Measurements from ENCODE around the gene JUNB. TPM values are rescaled to one million over a fixed set of nuclear protein-coding genes. Genes with fewer than 3 reads are reported as not detected.

JUNB gene
- total and polyA plus RNA-seq, 2 experiments from 2014 or later = 95.1 to 195 TPM

DNA sequence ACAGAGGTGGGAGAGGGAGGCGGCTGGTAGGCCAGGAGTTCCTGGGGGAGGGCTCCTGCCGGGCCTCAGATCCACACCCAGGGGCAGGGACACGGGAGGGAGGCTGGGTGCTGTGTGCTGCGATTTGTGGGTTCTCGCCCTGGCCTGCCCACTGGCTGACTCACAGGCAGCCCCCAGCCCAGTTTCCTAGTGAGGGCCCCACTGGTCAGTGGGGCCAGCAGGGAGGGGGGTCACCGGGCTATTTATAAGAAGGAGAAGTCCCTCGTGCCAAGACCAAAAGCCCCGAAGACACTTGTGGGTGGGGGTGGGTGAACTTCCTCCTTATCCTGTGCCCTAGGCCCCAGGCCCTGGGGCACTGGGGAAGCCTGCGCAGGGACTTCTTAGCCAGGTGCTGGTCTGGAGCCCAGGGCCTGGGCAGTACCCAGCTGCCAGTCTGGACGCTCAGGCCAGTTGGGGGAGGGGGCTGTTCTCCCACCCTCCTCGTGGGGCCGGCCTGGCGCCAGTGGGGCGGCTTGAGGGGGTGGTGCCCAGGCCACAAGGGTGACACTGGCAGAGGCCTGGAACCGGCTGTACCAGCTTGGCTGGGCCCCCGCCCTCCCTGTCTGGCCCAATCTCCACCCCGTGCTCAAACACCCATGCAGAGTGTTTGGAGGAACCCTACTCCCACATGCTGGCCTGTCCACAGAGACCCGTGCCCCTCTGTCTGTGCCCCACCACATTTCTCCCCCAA lies 5.0 kb upstream of the JUNB start:
- no peak for DNase-seq
- Histone ChIP-seq H3K4me2 (ENCODE audit: unreplicated experiment) (no peak overlapping the region), H3K9ac (no peak overlapping the region), H3F3A (ENCODE audit: insufficient read depth) (peaks cover 46% of the 10 kb centered on the region), H3K4me1 (ENCODE audit: insufficient read depth) (peaks cover 34% of the 10 kb centered on the region), H3K36me3 (ENCODE audit: low read depth) (no peaks in the 10 kb centered on the region), H3K27me3 (replicated peaks; ENCODE audit: insufficient read depth) (no peaks in the 10 kb centered on the region), H3K4me3 (no peak overlapping the region), H3K9me2 (ENCODE audit: insufficient read depth) (no peaks in the 10 kb centered on the region), H3K9me3 (ENCODE audit: low read depth) (no peaks in the 10 kb centered on the region), H4K20me1 (ENCODE audit: insufficient read depth) (no peaks in the 10 kb centered on the region), H3K79me2 (ENCODE audit: insufficient read depth) (no peaks in the 10 kb centered on the region), H3K27ac (peak overlapping the region; percentile 73; the same call in 1 of the 2 replicates), H2AFZ (peak overlapping the region; percentile 26; the same call in 1 of the 2 replicates)
- TF ChIP-seq EZH2phosphoT487 (IDR thresholded peaks at IDR 0.05; ENCODE audit: insufficient read depth, low read depth) (no peak), EZH2 (IDR thresholded peaks at IDR 0.05; ENCODE audit: insufficient read depth, poor library complexity, severe bottlenecking) (no peak)
- WGBS, 2 experiments (ENCODE audit: low coverage in 1 of 2, low lambda C conversion rate in 2 of 2, missing lambda C conversion rate in 2 of 2) = 54 to 60% methylated on average over 16 of the region's 18 CpGs
- in situ Hi-C loops (cut with MboI) = no loop called here

DNA sequence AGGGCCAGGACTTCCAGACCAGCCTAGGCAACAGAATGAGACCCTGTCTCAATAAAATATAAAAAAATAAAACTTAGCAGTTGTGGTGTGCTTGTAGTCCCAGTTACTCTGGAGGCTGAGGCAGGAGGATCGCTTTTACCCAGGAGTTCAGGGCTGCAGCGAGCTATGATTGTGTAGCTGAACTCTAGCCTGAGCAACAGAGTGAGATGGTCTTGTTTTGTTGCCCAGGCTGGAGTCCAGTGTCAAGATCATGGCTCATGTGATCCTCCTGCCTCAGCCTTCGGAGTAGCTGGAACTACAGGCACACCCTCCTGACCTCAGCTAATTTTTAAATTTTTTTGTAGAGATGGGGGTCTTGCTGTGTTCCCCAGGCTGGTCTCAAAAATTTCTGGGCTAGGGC lies 4.3 kb upstream of the JUNB start:
- Histone ChIP-seq H3K27me3 (replicated peaks; ENCODE audit: insufficient read depth) (no peaks in the 10 kb centered on the region), H3K36me3 (ENCODE audit: low read depth) (no peaks in the 10 kb centered on the region), H3K4me1 (ENCODE audit: insufficient read depth) (peaks cover 34% of the 10 kb centered on the region), H3K27ac (no peak overlapping the region), H3K79me2 (ENCODE audit: insufficient read depth) (peaks cover 5% of the 10 kb centered on the region), H3K9me3 (ENCODE audit: low read depth) (no peaks in the 10 kb centered on the region), H2AFZ (no peak overlapping the region), H4K20me1 (ENCODE audit: insufficient read depth) (no peaks in the 10 kb centered on the region), H3F3A (ENCODE audit: insufficient read depth) (peaks cover 40% of the 10 kb centered on the region), H3K9me2 (ENCODE audit: insufficient read depth) (no peaks in the 10 kb centered on the region), H3K4me3 (no peak overlapping the region), H3K9ac (no peak overlapping the region), H3K4me2 (ENCODE audit: unreplicated experiment) (no peak overlapping the region)
- no peak for DNase-seq
- 64 to 82% methylated on average over 3 of the region's 3 CpGs for WGBS, 2 experiments (ENCODE audit: low coverage in 1 of 2, low lambda C conversion rate in 2 of 2, missing lambda C conversion rate in 2 of 2)
- TF ChIP-seq EZH2phosphoT487 (IDR thresholded peaks at IDR 0.05; ENCODE audit: insufficient read depth, low read depth) (no peak), EZH2 (IDR thresholded peaks at IDR 0.05; ENCODE audit: insufficient read depth, poor library complexity, severe bottlenecking) (no peak)
- in situ Hi-C loops (cut with MboI) = no loop called here

DNA sequence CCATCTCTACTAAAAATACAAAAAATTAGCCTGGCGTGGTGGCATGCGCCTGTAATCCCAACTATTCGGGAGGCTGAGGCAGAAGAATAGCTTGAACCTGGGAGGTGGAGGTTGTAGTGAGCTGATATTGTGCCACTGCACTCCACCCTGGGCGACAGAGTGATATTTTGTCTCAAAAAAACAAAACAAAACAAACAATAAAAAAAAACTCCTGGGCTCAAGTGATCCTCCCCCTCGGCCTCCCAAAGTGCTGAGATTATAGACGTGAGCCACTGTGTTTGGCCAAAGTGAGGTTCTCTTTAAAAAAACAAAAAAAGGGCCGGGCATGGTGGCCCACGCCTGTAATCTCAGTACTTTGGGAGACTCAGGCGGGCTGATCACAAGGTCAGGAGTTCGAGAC lies 3.8 kb upstream of the JUNB start:
- TF ChIP-seq EZH2phosphoT487 (IDR thresholded peaks at IDR 0.05; ENCODE audit: insufficient read depth, low read depth) (no peak), EZH2 (IDR thresholded peaks at IDR 0.05; ENCODE audit: insufficient read depth, poor library complexity, severe bottlenecking) (no peak)
- H3K4me2 ChIP-seq (ENCODE audit: unreplicated experiment) = no peak overlapping the region
- no peaks in the 10 kb centered on the region for H3K36me3 ChIP-seq (ENCODE audit: low read depth)
- H3K9me3 ChIP-seq (ENCODE audit: low read depth) = no peaks in the 10 kb centered on the region
- DNase-seq = no peak
- H2AFZ ChIP-seq = no peak overlapping the region
- 67 to 73% methylated on average over 10 of the region's 10 CpGs for WGBS, 2 experiments (ENCODE audit: low coverage in 1 of 2, low lambda C conversion rate in 2 of 2, missing lambda C conversion rate in 2 of 2)
- H3K27me3 ChIP-seq (replicated peaks; ENCODE audit: insufficient read depth) = no peaks in the 10 kb centered on the region
- H3K4me1 ChIP-seq (ENCODE audit: insufficient read depth) = peaks cover 34% of the 10 kb centered on the region
- no peak overlapping the region for H3K4me3 ChIP-seq
- no peaks in the 10 kb centered on the region for H4K20me1 ChIP-seq (ENCODE audit: insufficient read depth)
- peak overlapping the region; percentile 99 for H3K27ac ChIP-seq
- H3K79me2 ChIP-seq (ENCODE audit: insufficient read depth) = peaks cover 10% of the 10 kb centered on the region
- H3K9ac ChIP-seq = no peak overlapping the region
- no peaks in the 10 kb centered on the region for H3K9me2 ChIP-seq (ENCODE audit: insufficient read depth)
- in situ Hi-C loops (cut with MboI) = no loop called here
- H3F3A ChIP-seq (ENCODE audit: insufficient read depth) = peaks cover 38% of the 10 kb centered on the region

DNA sequence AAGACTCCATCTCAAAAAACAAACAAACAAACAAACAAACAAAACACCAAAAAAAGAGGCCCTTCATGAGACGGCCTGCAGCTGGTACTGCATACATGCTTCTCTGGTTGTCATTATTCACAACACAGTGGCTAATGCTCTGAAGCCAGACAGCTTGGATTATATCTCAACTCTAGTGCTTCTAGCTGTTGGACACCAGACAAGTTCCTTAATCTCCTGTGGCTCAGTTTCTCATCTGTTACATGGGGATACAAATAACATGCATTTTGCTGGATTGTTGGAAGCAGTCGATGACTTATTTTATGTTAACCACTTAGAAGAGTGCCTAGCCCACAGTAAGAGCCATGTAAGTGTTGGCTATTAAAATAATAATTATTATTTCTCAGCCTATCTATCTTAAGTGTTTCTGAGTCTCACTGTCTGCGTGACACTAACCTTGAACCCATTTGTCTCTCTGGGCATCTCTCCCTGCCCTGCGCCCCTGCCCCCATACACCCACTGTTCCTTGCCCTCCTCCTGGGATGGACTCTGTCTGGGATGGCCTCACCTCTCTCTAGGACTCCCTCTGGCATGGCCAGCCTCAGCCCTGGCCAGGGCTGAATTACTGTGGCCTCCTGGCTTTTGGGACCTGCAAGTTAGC lies 3.1 kb upstream of the JUNB start:
- peaks cover 34% of the 10 kb centered on the region for H3K4me1 ChIP-seq (ENCODE audit: insufficient read depth)
- H3K4me3 ChIP-seq = peak overlapping the region; percentile 93

More for the DNA sequence above, 3.1 kb upstream of the JUNB start:
- Histone ChIP-seq H2AFZ (peak overlapping the region; percentile 12), H3F3A (ENCODE audit: insufficient read depth) (peaks cover 43% of the 10 kb centered on the region), H3K9me2 (ENCODE audit: insufficient read depth) (no peaks in the 10 kb centered on the region), H3K27ac (peak overlapping the region; percentile 99), H3K4me2 (ENCODE audit: unreplicated experiment) (peak overlapping the region; percentile 91), H3K9me3 (ENCODE audit: low read depth) (no peaks in the 10 kb centered on the region), H4K20me1 (ENCODE audit: insufficient read depth) (no peaks in the 10 kb centered on the region), H3K36me3 (ENCODE audit: low read depth) (no peaks in the 10 kb centered on the region), H3K27me3 (replicated peaks; ENCODE audit: insufficient read depth) (no peaks in the 10 kb centered on the region), H3K79me2 (ENCODE audit: insufficient read depth) (peaks cover 17% of the 10 kb centered on the region), H3K9ac (peak overlapping the region; percentile 98)
- DNase-seq = peak; percentile 38
- TF ChIP-seq EZH2 (IDR thresholded peaks at IDR 0.05; ENCODE audit: insufficient read depth, poor library complexity, severe bottlenecking) = no peak
- TF ChIP-seq EZH2phosphoT487 (IDR thresholded peaks at IDR 0.05; ENCODE audit: insufficient read depth, low read depth) = no peak
- 25 to 28% methylated on average over 4 of the region's 4 CpGs for WGBS, 2 experiments (ENCODE audit: low coverage in 1 of 2, low lambda C conversion rate in 2 of 2, missing lambda C conversion rate in 2 of 2)
- in situ Hi-C loops (cut with MboI) = no loop called here

All from GM23248 (cell line).